ENCODE measurements around the gene STAC2.
"Not testable (repeated sequence)": the region's sequence is repeated elsewhere in the genome, so short reads cannot be mapped to it uniquely, and the experiment has no call there.

Gene STAC2

GRCh38 chr17:39186481-39187002, 39.2 kb downstream of the STAC2 start:
- DNase-seq, result no peak

GRCh38 chr17:39183720-39184119, 42.0 kb downstream of the STAC2 start:
- no peak for DNase-seq

GRCh38 chr17:39183045-39183444, 42.7 kb downstream of the STAC2 start:
- DNase-seq, result no peak

GRCh38 chr17:39181303-39181702, 44.4 kb downstream of the STAC2 start:
- no peak for DNase-seq

GRCh38 chr17:39178536-39178935, 47.2 kb downstream of the STAC2 start:
- no peak for DNase-seq

GRCh38 chr17:39177256-39177655, 48.5 kb downstream of the STAC2 start:
- no peak for DNase-seq

GRCh38 chr17:39175695-39176093, 50.1 kb downstream of the STAC2 start:
- no peak for DNase-seq

GRCh38 chr17:39174920-39175694, 50.6 kb downstream of the STAC2 start:
- DNase-seq, result peak; percentile 67

- DNase-seq, result no peak
Measured at GRCh38 chr17:39173526-39174274, 52.0 kb downstream of the STAC2 start.

GRCh38 chr17:39173080-39173479, 52.7 kb downstream of the STAC2 start:
- DNase-seq, result no peak

GRCh38 chr17:39171933-39172332, 53.8 kb downstream of the STAC2 start:
- no peak for DNase-seq

- DNase-seq, result no peak
Measured at GRCh38 chr17:39170558-39170957, 55.2 kb downstream of the STAC2 start.

- DNase-seq, result no peak
Measured at GRCh38 chr17:39170109-39170508, 55.6 kb downstream of the STAC2 start.

GRCh38 chr17:39169518-39169917, 56.2 kb downstream of the STAC2 start:
- DNase-seq, result no peak

- no peak for DNase-seq
Measured at GRCh38 chr17:39169101-39169500, 56.6 kb downstream of the STAC2 start.

- DNase-seq, result not testable (repeated sequence)
Measured at GRCh38 chr17:39168503-39168902, 57.2 kb downstream of the STAC2 start.

GRCh38 chr17:39167476-39167875, 58.3 kb downstream of the STAC2 start:
- no peak for DNase-seq

- DNase-seq, result no peak
Measured at GRCh38 chr17:39166437-39167335, 59.1 kb downstream of the STAC2 start.

- DNase-seq, result no peak
Measured at GRCh38 chr17:39165841-39166349, 59.9 kb downstream of the STAC2 start, which contains the start of gene ARL5C. Gene ARL5C (minus strand): TSS chr17:39166161. CDS start chr17:39165760, 401 bp downstream.

- no peak for DNase-seq
Measured at GRCh38 chr17:39165178-39165840, 60.4 kb downstream of the STAC2 start.

GRCh38 chr17:39164675-39165143, 61.0 kb downstream of the STAC2 start:
- DNase-seq, result peak; percentile 56

GRCh38 chr17:39161962-39162361, 63.8 kb downstream of the STAC2 start:
- no peak for DNase-seq

Measured in activated CD4-positive, alpha-beta T cell treated with anti-CD3 and anti-CD28 coated beads for 1 hour (primary cell).